ENCODE measurements around the gene REPIN1. TPM values are rescaled to one million over a fixed set of nuclear protein-coding genes. Genes with fewer than 3 reads are reported as not detected.

The REPIN1 gene
- total and polyA plus RNA-seq, 9 of the 15 experiments (the other 6 are each of a cell fraction or from before 2014, with no cell fraction given): 8.1 to 283 (median 94.3) TPM

GRCh38 chr7:150400008-150400787 is 31.6 kb downstream of the REPIN1 start (continued):
- no peak for TF ChIP-seq GTF3C2 (IDR thresholded peaks at IDR 0.05; ENCODE audit: borderline replicate concordance, extremely low read depth, insufficient read length)
- no peak for TF ChIP-seq ZZZ3 (IDR thresholded peaks at IDR 0.05)
- peak; percentile 49 for TF ChIP-seq PRDM10 (IDR thresholded peaks at IDR 0.05; ENCODE audit: partially characterized antibody)
- TF ChIP-seq ZNF217 (CRISPR knock-in tag; IDR thresholded peaks at IDR 0.05): no peak
- TF ChIP-seq ZNF592 (IDR thresholded peaks at IDR 0.05): peak; percentile 93
- TF ChIP-seq ATF4 (CRISPR knock-in tag; IDR thresholded peaks at IDR 0.05): no peak
- no peak for TF ChIP-seq ZNF785 (CRISPR knock-in tag; IDR thresholded peaks at IDR 0.05)
- no peak for TF ChIP-seq NR3C1 (CRISPR knock-in tag; IDR thresholded peaks at IDR 0.05)
- no peak; the same call in 1 of the 2 replicates for TF ChIP-seq LCOR (CRISPR knock-in tag; IDR thresholded peaks at IDR 0.05)
- no peak for TF ChIP-seq FOXJ3 (CRISPR knock-in tag; IDR thresholded peaks at IDR 0.05)
- no peak for TF ChIP-seq ZNF354B (CRISPR knock-in tag; IDR thresholded peaks at IDR 0.05)
- no peak for TF ChIP-seq TAF9B (IDR thresholded peaks at IDR 0.05; ENCODE audit: partially characterized antibody)
- TF ChIP-seq PYGO2 (tag; IDR thresholded peaks at IDR 0.05): no peak
- peak; percentile 50; the same call in 1 of the 2 replicates for TF ChIP-seq NR2C1 (IDR thresholded peaks at IDR 0.05)
- peak; percentile 52; the same call in 1 of the 2 replicates for TF ChIP-seq NR2C1 (tag; IDR thresholded peaks at IDR 0.05)
- no peak; the same call in 1 of the 2 replicates for TF ChIP-seq PML (IDR thresholded peaks at IDR 0.05; ENCODE audit: low read length)

All from K562 (cell line).